ENCODE measurements around the gene TBX19.
"Not testable (repeated sequence)": the region's sequence is repeated elsewhere in the genome, so short reads cannot be mapped to it uniquely, and the experiment has no call there.

TBX19 gene

GRCh38 chr1:168342572-168343280, 62.0 kb downstream of the TBX19 start:
- H3K9me3 ChIP-seq (ENCODE audit: insufficient read depth, low read depth, low read length): no peaks in the 10 kb centered on the region
- H3K36me3 ChIP-seq (ENCODE audit: insufficient read depth, low read length): no peaks in the 10 kb centered on the region
- peaks cover 3% of the 10 kb centered on the region; the same call in 1 of the 2 replicates for H3K4me1 ChIP-seq (ENCODE audit: insufficient read depth, low read length)
- H3K4me3 ChIP-seq (ENCODE audit: low read length): peak overlapping the region; percentile 46
- no peaks in the 10 kb centered on the region for H3K27me3 ChIP-seq (ENCODE audit: insufficient read depth, low read length)
- WGBS: 17% methylated on average over 21 of the region's 21 CpGs
- H3K9ac ChIP-seq (ENCODE audit: low read depth, low read length): no peak overlapping the region
- no peak overlapping the region for H3K27ac ChIP-seq (ENCODE audit: low read depth, low read length)

GRCh38 chr1:168343566-168343965, 62.9 kb downstream of the TBX19 start:
- 87% methylated on average over 6 of the region's 6 CpGs for WGBS
- Histone ChIP-seq H3K36me3 (ENCODE audit: insufficient read depth, low read length) (no peaks in the 10 kb centered on the region), H3K9me3 (ENCODE audit: insufficient read depth, low read depth, low read length) (no peaks in the 10 kb centered on the region), H3K9ac (ENCODE audit: low read depth, low read length) (no peak overlapping the region), H3K4me3 (ENCODE audit: low read length) (no peak overlapping the region), H3K27me3 (ENCODE audit: insufficient read depth, low read length) (no peaks in the 10 kb centered on the region), H3K4me1 (ENCODE audit: insufficient read depth, low read length) (peaks cover 3% of the 10 kb centered on the region; the same call in 1 of the 2 replicates), H3K27ac (ENCODE audit: low read depth, low read length) (no peak overlapping the region)

GRCh38 chr1:168344517-168344916, 63.8 kb downstream of the TBX19 start:
- Histone ChIP-seq H3K27ac (ENCODE audit: low read depth, low read length) (no peak overlapping the region), H3K4me1 (ENCODE audit: insufficient read depth, low read length) (peaks cover 3% of the 10 kb centered on the region; the same call in 1 of the 2 replicates), H3K4me3 (ENCODE audit: low read length) (no peak overlapping the region), H3K9me3 (ENCODE audit: insufficient read depth, low read depth, low read length) (no peaks in the 10 kb centered on the region), H3K9ac (ENCODE audit: low read depth, low read length) (no peak overlapping the region), H3K36me3 (ENCODE audit: insufficient read depth, low read length) (no peaks in the 10 kb centered on the region), H3K27me3 (ENCODE audit: insufficient read depth, low read length) (no peaks in the 10 kb centered on the region)
- WGBS: 95% methylated on average over 2 of the region's 4 CpGs

GRCh38 chr1:168345939-168346338, 65.3 kb downstream of the TBX19 start:
- 98% methylated on average over 1 of the region's 1 CpG for WGBS
- no peak overlapping the region for H3K9ac ChIP-seq (ENCODE audit: low read depth, low read length)
- no peak overlapping the region for H3K27ac ChIP-seq (ENCODE audit: low read depth, low read length)
- H3K4me3 ChIP-seq (ENCODE audit: low read length): no peak overlapping the region
- H3K36me3 ChIP-seq (ENCODE audit: insufficient read depth, low read length): no peaks in the 10 kb centered on the region
- H3K4me1 ChIP-seq (ENCODE audit: insufficient read depth, low read length): peaks cover 3% of the 10 kb centered on the region; the same call in 1 of the 2 replicates
- no peaks in the 10 kb centered on the region for H3K9me3 ChIP-seq (ENCODE audit: insufficient read depth, low read depth, low read length)
- no peaks in the 10 kb centered on the region for H3K27me3 ChIP-seq (ENCODE audit: insufficient read depth, low read length)

GRCh38 chr1:168347630-168348029, 67.0 kb downstream of the TBX19 start:
- H3K4me3 ChIP-seq (ENCODE audit: low read length): no peak overlapping the region
- no peaks in the 10 kb centered on the region for H3K36me3 ChIP-seq (ENCODE audit: insufficient read depth, low read length)
- H3K4me1 ChIP-seq (ENCODE audit: insufficient read depth, low read length): peaks cover 3% of the 10 kb centered on the region; the same call in 1 of the 2 replicates
- H3K9me3 ChIP-seq (ENCODE audit: insufficient read depth, low read depth, low read length): no peaks in the 10 kb centered on the region
- no peaks in the 10 kb centered on the region for H3K27me3 ChIP-seq (ENCODE audit: insufficient read depth, low read length)
- H3K27ac ChIP-seq (ENCODE audit: low read depth, low read length): no peak overlapping the region
- no peak overlapping the region for H3K9ac ChIP-seq (ENCODE audit: low read depth, low read length)
- WGBS: no CpG with 5 or more reads among the region's 1 CpG

- no peak overlapping the region for H3K4me3 ChIP-seq (ENCODE audit: low read length)
- H3K9me3 ChIP-seq (ENCODE audit: insufficient read depth, low read depth, low read length): no peaks in the 10 kb centered on the region
- H3K4me1 ChIP-seq (ENCODE audit: insufficient read depth, low read length): no peaks in the 10 kb centered on the region
- H3K27me3 ChIP-seq (ENCODE audit: insufficient read depth, low read length): no peaks in the 10 kb centered on the region
- H3K9ac ChIP-seq (ENCODE audit: low read depth, low read length): no peak overlapping the region
- 95% methylated on average over 8 of the region's 8 CpGs for WGBS
- no peaks in the 10 kb centered on the region for H3K36me3 ChIP-seq (ENCODE audit: insufficient read depth, low read length)
- H3K27ac ChIP-seq (ENCODE audit: low read depth, low read length): no peak overlapping the region
Measured at GRCh38 chr1:168348146-168348709, 67.6 kb downstream of the TBX19 start.

GRCh38 chr1:168354335-168355269, 73.9 kb downstream of the TBX19 start:
- H3K27ac ChIP-seq (ENCODE audit: low read depth, low read length); H3K4me1 ChIP-seq (ENCODE audit: insufficient read depth, low read length); H3K9me3 ChIP-seq (ENCODE audit: insufficient read depth, low read depth, low read length); H3K27me3 ChIP-seq (ENCODE audit: insufficient read depth, low read length); H3K36me3 ChIP-seq (ENCODE audit: insufficient read depth, low read length): not testable (repeated sequence)
- H3K9ac ChIP-seq (ENCODE audit: low read depth, low read length): peak overlapping the region; percentile 52; the same call in 1 of the 2 replicates
- H3K4me3 ChIP-seq (ENCODE audit: low read length): peak overlapping the region; percentile 48
- WGBS: 55% methylated on average over 36 of the region's 36 CpGs

- Histone ChIP-seq H3K27me3 (ENCODE audit: insufficient read depth, low read length) (no peaks in the 10 kb centered on the region), H3K4me1 (ENCODE audit: insufficient read depth, low read length) (no peaks in the 10 kb centered on the region), H3K9ac (ENCODE audit: low read depth, low read length) (no peak overlapping the region), H3K27ac (ENCODE audit: low read depth, low read length) (no peak overlapping the region), H3K4me3 (ENCODE audit: low read length) (no peak overlapping the region), H3K9me3 (ENCODE audit: insufficient read depth, low read depth, low read length) (no peaks in the 10 kb centered on the region), H3K36me3 (ENCODE audit: insufficient read depth, low read length) (no peaks in the 10 kb centered on the region)
- WGBS: 87% methylated on average over 4 of the region's 7 CpGs
Measured at GRCh38 chr1:168360151-168361021, 79.7 kb downstream of the TBX19 start.

- H3K9me3 ChIP-seq (ENCODE audit: insufficient read depth, low read depth, low read length): no peaks in the 10 kb centered on the region
- no peaks in the 10 kb centered on the region for H3K36me3 ChIP-seq (ENCODE audit: insufficient read depth, low read length)
- no peak overlapping the region for H3K9ac ChIP-seq (ENCODE audit: low read depth, low read length)
- no peak overlapping the region for H3K27ac ChIP-seq (ENCODE audit: low read depth, low read length)
- 88% methylated on average over 2 of the region's 2 CpGs for WGBS
- no peaks in the 10 kb centered on the region for H3K4me1 ChIP-seq (ENCODE audit: insufficient read depth, low read length)
- no peak overlapping the region for H3K4me3 ChIP-seq (ENCODE audit: low read length)
- no peaks in the 10 kb centered on the region for H3K27me3 ChIP-seq (ENCODE audit: insufficient read depth, low read length)
Measured at GRCh38 chr1:168361252-168361651, 80.6 kb downstream of the TBX19 start.

- H3K9ac ChIP-seq (ENCODE audit: low read depth, low read length): no peak overlapping the region
- no peak overlapping the region for H3K4me3 ChIP-seq (ENCODE audit: low read length)
- H3K36me3 ChIP-seq (ENCODE audit: insufficient read depth, low read length): no peaks in the 10 kb centered on the region
- H3K4me1 ChIP-seq (ENCODE audit: insufficient read depth, low read length): no peaks in the 10 kb centered on the region
- 91% methylated on average over 4 of the region's 4 CpGs for WGBS
- H3K27me3 ChIP-seq (ENCODE audit: insufficient read depth, low read length): no peaks in the 10 kb centered on the region
- H3K27ac ChIP-seq (ENCODE audit: low read depth, low read length): no peak overlapping the region
- H3K9me3 ChIP-seq (ENCODE audit: insufficient read depth, low read depth, low read length): no peaks in the 10 kb centered on the region
Measured at GRCh38 chr1:168362991-168363390, 82.3 kb downstream of the TBX19 start.
